ENCODE measurements around the gene PARD3B.
A peak's percentile ranks its signal among the peaks of the same experiment; 100 is the strongest.

Gene PARD3B

DNA sequence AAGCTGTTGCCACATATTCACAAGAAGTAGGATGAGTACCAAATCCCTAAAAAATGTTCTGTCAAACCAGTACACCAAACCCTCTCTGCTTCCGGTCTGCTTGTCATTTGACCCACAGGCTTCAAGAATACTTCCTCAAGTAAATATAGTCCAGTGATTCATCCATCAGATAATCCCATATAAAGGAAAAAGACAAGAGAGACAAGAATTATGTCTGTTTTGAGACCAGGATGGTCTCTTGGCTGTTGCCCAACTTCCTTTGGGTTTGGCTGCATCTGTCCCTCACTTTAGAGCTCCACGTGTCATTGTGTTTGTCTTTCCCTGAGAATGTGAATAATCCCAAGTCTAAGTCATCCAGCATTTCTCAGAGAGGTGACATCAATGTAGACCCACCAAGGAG is 1045.5 kb downstream of the PARD3B start:
- DNase-seq, result no peak

DNA sequence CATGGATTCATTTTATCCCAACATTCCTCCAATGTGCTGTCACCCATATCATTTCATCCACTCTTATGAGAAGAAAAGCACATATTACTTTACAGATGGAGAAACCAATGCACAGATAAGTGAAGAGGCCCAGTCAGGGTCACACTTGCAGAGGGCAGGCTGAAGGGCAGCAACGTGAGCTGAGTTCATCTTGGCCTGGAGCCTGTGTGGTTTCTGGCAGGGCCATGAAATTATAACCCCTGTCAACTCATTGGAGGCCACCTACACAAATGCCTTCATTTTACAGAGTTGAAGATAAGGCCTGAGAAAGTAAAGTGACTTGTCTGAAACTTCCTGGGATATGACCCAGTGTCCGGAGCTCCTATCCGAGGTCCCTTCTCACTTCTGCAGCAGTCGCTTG is 1048.6 kb downstream of the PARD3B start:
- no peak for DNase-seq

DNA sequence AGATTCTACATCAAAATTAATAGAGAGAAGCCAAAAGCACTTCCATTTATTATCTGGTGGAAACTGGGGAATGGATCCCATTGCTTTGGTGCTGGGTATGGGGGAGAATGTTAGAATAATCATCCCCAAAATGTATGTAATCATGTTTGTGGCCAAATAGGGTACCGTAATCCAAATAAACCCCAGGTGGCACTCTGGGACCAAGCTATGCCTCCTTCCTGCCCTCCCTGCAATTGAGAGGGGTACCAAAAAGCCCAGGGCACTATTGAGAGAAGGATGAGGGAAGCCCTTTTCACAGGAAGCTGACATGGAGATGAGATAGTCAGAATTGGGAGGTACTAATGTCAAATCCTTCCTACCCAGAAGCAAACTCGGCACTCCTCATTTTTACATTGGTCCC is 1051.3 kb downstream of the PARD3B start:
- DNase-seq, result no peak

DNA sequence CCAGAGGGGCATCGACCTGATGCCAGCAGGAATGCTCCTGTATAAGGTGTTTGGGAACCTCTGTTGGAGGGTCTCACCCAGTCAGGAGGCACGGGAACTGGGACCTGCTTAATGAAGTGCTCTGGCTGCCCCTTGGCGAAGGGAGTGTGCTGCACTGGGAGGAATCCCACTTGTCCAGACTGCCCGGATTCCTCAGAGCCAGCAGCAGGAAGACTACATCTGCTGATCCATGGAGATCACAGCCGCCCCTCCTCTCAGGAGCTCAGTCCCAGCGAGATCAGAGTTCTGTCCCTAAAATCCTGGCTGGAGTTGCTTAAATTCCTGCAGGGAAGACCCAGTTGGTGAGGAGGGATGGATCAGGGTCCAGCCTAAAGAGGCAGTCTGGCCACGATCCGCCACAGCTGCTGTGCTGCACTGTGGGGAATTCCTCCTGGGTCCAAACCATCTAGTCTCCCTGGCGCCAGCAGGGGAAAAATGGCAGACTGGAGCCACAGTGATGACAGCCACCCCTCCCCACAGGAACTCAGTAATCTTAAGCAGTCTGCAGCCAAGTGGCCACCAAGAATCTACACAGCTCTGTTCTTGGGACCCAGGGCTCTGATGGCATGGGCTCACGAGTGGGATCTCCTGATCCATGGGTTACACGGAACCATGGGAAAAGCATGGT is 1060.5 kb downstream of the PARD3B start:
- no peak for DNase-seq

DNA sequence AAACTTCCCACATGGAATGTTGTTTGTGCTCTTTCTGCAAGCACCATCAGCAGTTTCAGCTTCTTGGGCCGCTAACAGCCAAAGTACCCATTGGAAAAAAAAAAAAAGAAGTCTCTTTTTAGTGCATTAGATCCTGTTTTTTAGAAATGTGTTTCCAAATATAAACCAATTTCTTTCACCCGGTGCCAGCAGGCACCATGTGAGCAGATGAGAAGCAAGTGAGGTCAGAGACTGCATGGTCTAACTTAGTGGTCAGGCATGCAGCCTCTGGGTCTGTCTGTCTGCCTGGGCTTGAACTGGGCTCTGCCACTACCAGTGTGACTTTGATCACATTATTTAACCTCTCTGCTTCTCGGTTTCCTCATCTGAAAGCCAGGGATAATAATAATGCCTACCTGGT is 1061.9 kb downstream of the PARD3B start:
- no peak for DNase-seq

DNA sequence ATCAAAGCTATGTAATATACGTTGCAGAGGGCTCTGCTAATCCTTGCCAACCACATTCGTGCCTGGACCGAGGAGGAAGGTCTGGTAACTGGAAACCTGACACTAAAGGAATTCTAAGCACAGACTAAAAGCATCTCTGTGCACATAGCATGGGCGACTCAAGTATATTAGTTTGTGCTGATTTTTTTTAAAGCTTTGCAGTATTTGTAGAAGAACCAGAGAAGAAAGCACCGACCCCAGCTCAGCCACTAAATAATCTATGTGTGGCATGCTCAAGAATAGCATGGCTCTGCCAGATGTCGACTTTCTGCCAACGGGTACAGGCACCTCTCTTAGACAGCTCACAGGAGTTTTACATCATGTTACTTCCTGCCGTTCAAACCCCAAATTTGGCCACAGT is 1063.8 kb downstream of the PARD3B start:
- DNase-seq, result no peak

DNA sequence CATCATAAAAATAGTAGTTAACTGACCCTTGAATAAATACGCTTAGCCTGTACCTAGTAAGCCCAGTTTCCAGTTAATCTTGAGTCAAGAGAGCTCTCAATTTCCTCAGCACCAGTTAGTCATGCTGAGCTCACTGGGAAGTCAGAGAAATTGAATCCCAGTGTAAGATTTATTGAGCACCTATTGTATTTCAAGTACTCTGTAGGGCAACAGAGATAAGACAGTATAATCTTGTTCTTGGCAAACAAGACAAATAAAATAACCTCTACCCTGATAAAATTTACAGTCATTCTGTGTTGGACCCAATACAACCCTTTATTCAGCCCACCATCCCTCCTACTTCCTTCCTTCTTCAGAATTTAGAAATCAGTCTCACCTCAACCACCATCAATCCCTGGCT is 1065.2 kb downstream of the PARD3B start:
- no peak for DNase-seq

DNA sequence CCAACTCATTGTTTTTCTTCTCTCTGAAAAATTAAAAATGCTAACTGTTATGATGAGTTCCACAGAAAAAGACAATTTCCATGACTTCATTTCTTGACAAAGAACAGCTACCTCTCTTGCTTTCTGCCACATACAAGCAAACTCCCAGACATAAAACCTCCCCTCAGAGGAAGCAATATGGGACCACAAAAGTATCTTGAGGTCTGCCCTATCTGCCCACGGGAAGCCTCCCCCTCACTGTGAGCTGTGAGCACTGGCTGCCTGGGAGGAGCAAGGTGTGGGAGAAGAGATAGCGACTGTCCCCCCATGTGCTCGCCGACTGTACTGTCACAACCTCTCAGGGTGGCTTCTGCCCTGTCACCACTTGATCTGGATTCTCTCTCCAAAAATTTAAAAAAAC is 1067.4 kb downstream of the PARD3B start:
- peak; percentile 10 to 68 for DNase-seq

DNA sequence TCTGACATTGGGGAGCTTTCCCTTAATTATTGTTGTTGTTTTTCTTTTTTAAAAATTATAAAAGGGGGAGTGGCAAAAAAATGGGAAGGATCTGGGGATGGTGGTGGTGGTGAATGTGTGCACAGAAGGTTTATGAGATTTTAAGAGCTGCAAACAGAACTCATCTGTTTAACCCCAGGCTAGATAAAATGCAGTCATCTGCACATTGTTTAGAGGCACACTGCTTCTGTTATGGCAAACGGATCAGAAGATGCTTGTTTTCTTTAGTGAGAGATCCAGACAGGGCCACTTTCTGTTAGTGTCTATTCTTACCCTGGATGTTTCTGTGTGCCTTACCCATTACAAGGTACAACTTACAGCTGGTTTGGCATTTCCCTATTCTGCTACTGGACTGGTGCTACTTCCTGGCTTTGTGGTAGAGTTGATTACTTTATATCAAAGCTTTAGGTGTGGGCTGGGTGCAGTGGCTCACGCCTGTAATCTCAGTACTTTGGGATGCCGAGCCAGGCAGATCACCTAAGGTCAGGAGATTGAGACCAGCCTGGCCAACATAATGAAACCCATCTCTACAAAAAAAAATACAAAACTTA is 1068.8 kb downstream of the PARD3B start:
- no peak for DNase-seq

DNA sequence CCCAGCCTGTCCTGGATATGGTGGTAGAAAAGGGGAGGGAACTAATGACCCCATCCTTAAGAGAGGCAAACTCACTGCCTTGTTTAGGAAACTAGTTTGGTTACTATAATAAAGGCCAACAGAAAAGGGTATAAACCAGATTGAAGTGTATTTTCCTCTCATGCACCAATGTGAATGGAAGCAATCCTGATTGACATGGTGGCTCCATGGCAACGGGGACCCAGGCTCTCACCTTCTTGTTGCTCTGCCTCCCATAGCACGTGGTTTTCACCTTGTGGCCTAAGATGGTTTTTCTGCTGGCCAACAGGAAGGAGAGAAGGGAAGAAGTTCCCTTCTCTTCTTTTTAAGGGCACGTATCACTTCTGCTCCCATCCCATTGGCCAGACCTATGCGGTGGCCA is 1069.7 kb downstream of the PARD3B start:
- DNase-seq, result no peak

DNA sequence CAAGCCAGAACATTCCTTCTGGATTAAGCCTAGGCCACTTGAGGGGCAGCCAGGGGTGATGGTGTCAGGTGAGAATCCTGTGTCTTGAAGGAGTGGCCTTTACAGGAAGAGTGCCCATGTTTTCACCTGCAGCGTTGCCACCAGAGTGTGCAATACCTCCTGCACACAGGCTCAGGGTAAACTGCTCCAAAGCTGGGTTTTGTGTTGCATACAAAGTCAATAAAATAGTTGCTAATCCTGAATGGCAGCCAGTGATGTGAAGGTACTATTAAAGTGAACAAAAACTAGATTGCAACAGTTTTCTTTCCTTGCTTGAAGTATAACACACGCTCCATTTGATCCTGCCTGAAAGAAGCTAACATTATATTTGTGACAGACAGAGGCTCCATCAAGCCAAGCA is 1072.6 kb downstream of the PARD3B start:
- DNase-seq, result no peak

DNA sequence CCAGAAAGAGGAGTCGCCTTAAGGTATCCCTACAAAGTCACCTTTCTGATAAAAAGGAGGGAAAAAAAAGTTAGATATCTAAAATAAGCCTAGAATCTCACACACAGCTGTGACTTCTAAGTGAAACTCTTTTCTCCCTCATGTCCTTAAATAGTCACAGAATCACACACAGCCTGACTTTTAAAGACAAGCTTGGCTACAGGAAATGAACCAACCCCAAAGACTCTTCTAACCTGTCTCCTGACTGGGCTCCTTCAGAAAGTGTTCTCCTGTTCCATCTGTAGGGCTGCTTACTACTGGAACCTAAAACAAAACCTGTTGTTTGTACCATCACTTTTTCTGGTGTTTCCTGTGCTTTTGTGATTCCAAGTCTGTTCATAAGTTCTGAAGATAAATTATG is 1074.3 kb downstream of the PARD3B start:
- no peak for DNase-seq

DNA sequence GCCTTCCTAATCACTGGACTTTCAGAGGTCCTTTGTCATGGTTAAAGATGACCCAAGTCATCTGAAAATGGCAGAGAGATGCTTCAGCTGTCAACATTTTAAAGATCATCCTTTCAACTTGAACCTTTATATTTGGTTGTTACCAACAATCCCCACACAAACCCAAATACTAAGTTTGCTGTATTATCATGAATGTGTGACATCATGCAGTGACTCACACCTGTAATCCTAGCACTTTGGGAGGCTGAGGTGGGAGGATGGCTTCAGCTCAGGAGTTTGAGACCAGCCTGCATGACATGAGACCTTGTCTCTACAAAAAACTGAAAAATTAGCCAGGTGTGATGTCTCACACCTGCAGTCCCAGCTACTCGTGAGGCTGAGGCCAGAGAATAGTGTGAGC is 1081.8 kb downstream of the PARD3B start:
- no peak for DNase-seq

DNA sequence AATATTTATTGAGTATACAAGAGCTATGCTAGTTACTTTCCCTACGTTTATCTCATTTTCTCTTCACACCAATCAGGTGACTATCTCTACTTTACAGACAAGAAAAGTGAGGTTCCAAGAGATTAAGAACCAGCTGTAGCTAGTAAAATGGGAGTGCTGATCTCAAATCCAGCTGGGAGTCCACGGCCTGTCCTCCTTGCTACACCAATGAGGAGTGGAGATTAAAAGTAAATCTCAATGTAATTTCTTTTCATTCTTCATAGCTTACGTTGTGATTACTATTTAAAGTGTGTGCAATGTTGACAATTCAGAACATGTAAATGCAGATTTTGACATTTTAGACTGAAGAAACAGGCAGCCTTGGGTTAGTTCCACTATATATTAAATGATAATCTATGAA is 1083.1 kb downstream of the PARD3B start:
- DNase-seq, result no peak

DNA sequence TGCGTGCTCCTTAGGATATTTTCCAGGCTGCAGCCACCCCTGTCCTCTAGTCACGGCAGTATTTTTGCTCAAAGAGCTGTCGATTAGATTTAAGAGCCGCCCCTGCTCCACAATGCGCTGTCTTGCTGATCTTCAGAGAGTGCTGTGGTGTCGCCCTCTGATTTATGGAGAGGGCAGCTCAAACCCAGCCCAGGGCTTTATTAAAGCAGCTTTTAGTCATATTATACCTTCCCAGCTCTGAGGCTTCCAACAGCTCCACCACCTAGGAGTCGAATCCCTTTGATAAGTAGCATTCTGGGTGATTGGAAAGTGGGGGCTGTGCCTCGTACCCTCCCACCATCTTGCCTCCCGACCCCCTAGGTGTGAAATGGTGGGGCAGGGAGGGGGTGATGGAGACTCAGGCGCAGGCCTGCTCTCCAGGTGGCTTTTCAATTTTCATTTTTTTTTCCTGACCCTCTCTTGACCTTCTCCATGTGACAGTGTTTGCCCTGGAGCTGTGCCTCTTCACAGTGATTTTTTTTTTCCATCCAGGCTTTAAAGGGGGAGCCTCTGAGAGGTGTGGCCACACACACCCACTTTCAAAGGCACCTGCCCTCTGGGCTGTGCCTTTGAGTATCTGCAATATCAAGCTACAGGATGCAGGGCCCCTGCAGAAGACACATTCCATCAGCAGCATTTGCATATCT is 1084.0 kb downstream of the PARD3B start:
- no peak for DNase-seq

DNA sequence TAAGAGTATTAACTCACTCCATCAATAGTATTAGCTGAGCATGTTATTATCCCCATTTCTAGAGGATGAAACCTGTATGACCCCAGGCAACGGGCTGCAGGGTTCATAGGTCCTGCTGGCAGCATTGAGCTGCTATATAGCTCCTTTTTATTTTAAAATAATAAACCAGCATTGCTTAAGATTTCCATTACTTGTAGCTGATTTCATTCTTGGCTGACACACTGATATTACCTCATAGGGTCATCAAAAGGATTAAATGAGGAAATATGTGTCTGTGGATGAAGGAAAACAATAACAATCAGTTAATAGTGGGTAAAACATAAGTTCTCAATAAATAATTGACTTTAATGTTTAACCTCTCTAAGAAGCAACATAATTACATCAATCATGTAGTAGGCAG is 1088.7 kb downstream of the PARD3B start:
- DNase-seq, result no peak

DNA sequence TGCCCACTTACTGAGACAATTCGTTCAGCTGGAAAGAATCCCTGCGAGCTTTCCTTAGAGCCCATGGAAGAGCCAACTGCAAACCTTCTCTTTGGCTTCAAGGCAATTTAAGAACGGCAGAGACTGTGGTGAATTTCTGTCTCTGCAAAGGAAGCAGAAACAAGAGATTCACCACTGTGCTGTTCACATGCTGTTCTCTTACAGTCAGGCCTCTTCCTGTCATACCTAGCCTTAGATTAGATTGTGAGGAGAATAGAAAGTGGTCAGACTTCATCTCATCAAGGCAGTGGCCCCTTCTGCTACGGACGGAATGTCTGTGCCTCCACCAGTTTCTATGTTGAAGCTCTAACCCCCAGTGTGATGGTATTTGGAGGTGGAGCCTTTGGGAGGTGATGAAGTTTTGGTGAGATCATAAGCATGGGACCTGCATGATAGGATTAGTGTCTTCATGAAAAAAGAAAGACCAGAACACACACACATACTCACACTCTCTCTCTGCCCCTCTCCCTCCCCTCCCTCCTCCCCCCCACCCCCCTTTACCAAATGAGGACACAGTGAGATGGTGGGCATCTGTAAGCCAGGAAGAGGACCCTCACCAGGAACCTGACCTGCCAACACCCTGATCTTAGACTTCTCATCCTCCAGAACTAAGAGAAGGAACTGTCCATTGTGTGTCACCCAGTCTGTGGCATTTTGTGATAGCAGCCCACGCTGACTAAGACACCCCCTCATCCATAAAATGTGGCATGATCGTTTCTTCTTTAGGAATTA is 1091.5 kb downstream of the PARD3B start:
- DNase-seq, result no peak

DNA sequence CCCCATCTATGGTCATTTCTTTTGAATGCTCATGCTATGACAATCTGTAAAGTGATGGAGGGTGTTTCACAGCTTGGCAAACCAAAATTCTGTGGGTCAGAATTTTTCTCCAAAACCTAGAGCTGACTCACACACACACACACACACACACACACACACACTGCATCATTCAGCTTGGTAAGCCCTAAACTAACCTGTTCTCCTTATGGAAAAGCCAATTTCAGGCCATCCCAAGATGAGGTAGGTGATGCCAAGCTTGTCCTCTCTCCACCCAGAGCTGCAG is 1092.0 kb downstream of the PARD3B start:
- no peak for DNase-seq

DNA sequence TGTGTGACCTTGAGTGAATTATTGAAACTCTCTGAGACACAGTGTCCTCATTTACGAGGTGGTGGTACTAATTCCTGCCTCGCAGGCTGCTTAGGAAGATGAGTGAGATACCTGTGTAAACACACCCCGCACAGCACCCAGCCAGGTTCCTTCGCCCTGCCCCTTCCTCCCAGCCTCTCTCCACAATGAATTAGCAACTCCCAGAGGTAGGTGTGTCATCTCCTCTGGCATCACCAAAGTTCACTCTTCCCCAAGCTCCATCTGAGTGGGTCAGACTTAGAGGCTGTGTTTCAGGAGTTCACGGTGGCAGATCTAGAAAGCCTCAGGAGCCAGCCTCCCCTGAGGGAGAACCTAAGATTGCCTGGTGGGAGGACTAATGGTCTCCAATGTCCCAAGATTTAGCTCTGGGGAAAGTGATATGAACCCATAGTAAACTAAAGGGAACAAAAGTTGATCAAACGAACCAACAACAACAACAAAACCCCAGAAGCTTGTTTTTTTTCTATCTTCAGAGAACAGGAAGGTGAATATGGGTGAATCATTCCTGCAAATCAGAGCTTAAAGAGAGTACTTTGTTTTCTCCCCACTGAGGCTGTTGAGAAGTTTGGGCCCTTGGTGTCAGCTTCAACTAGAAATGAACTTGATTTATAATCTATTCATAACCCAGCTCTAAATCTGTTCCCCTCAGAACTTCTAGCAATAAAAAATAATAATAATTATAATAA is 1092.7 kb downstream of the PARD3B start:
- no peak for DNase-seq

DNA sequence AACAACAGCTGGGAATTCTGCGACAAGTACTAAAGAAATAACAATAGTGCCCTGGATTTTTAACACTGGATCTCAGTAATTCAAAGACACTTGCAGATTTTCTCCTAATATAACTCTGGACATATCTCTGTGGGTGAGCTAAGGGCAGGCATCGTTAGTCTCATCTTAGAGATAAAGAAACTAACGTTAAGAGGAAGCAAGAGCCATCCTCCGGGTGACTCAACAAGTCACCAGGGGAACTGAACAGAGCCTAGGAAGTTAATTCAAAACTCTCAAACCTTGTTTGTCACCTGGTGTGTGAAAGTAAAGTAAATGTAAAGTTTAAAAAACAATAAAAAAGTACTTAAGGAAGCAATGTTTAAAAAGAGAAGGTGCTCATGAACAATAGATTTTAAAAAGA is 1095.4 kb downstream of the PARD3B start:
- DNase-seq, result no peak

DNA sequence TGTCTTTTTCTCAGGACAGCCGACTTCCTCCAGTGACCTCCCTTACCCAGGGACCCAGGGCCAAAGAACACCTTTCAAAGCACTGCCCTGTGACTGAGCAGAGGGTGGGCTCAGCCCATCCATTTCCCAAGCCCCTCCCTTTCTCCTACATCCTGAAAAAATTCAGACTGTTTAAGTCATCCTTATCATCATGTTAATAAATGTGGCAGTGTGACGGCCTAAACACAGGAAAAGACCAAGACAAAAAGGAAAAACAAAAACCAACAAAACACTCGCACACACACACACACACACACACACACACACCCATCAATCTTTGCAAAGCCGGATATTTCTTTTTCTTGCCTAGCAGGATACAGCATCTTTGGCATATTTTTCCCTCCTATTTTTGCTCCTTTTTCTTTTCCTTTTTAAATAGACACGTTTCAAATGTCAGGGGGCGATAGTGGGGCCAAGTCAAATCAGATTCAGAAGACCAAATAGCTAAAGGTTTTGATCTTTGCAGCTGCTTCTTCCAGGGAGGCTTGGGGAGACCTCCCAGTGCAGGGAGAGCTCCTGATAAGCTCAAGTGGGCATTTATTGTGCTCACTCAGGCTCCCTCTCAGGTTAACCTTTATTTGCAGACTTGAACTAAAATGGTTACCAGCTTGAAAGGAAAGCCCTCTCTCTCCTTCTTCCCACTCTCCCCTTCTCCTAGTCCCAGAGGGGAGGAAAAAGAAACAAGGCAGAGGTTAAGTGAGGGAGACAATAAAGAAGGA is 1097.5 kb downstream of the PARD3B start:
- DNase-seq, result no peak

DNA sequence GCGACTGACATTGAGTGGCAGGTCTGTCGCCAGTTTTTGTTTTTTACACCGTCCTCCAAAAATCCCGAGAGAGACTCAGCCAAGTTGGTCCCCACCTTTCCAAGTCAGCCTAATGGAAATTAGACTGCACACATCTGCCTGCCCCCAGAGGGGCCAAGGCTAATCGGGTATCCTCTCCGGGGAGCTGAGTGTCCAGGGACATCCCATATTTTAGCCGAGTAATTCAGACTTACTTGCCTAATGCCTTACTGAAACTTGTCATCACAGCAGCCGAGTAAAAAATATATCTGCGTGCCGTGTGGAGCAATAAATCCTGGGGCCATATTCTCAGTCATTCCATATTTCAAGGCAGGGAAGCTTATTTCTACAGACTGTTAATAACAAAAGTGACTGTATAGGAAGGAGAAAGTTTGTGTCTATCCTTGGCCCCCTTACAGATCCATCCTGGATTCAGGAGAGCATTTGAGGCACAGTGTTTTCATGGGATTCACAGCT is 1098.2 kb downstream of the PARD3B start:
- no peak for DNase-seq
